Epidermal melanocyte (primary cell): ENCODE data around the gene HFE.
"Not testable (repeated sequence)": the region's sequence is repeated elsewhere in the genome, so short reads cannot be mapped to it uniquely, and the experiment has no call there.

Experiments used
- DNase-seq: peaks from one replicate; pipeline ENCODE4 v3.0.0; 2011; ENCODE audit warnings: low spot score; ENCODE audit not compliant: insufficient read length

HFE gene

GRCh38 chr6:26058477-26059033, 28.7 kb upstream of the HFE start:
- DNase-seq: not testable (repeated sequence)

GRCh38 chr6:26059941-26060340, 27.3 kb upstream of the HFE start:
- DNase-seq: no peak

- no peak for DNase-seq
These were observed 22.5 kb upstream of the HFE start for GRCh38 chr6:26064619-26065257.

GRCh38 chr6:26065952-26066380, 21.3 kb upstream of the HFE start:
- peak; percentile 57 for DNase-seq

- DNase-seq: no peak
These were observed 19.9 kb upstream of the HFE start for GRCh38 chr6:26067367-26067766.

GRCh38 chr6:26068036-26068435, 19.2 kb upstream of the HFE start:
- DNase-seq: no peak

- DNase-seq: no peak
These were observed 16.1 kb upstream of the HFE start for GRCh38 chr6:26071135-26071534.

GRCh38 chr6:26075063-26075717, 12.0 kb upstream of the HFE start:
- DNase-seq: no peak

- not testable (repeated sequence) for DNase-seq
These were observed 9.2 kb upstream of the HFE start for GRCh38 chr6:26078066-26078465.

GRCh38 chr6:26081096-26081495, 6.1 kb upstream of the HFE start:
- not testable (repeated sequence) for DNase-seq

GRCh38 chr6:26086211-26086610, 1.0 kb upstream of the HFE start:
- DNase-seq: no peak

GRCh38 chr6:26088344-26088743, 1.1 kb downstream of the HFE start:
- no peak for DNase-seq

GRCh38 chr6:26089272-26089671, 2.0 kb downstream of the HFE start:
- no peak for DNase-seq

GRCh38 chr6:26092443-26092842, 5.2 kb downstream of the HFE start:
- no peak for DNase-seq

GRCh38 chr6:26094036-26094435, 6.8 kb downstream of the HFE start:
- DNase-seq: no peak

- DNase-seq: peak; percentile 49
These were observed 10.1 kb downstream of the HFE start for GRCh38 chr6:26097268-26097875.

- DNase-seq: no peak
These were observed 16.0 kb downstream of the HFE start for GRCh38 chr6:26103141-26103769.

GRCh38 chr6:26103770-26104456, 16.7 kb downstream of the HFE start:
- DNase-seq: peak; percentile 34

GRCh38 chr6:26104457-26105108, 17.4 kb downstream of the HFE start:
- no peak for DNase-seq

- DNase-seq: no peak
These were observed 18.0 kb downstream of the HFE start for GRCh38 chr6:26105109-26105730.
